Measurements from ENCODE around the gene FXYD1.

The FXYD1 gene

GRCh38 chr19:35167251-35168119 lies 28.9 kb downstream of the FXYD1 start:
- H3K4me1 ChIP-seq (ENCODE audit: low read length): peaks cover 17% of the 10 kb centered on the region
- peak overlapping the region; percentile 19; the same call in 1 of the 2 replicates for H3K9ac ChIP-seq (ENCODE audit: low read length)
- H3K36me3 ChIP-seq (replicated peaks; ENCODE audit: low read depth, low read length): peaks cover 52% of the 10 kb centered on the region
- no peaks in the 10 kb centered on the region for H3K79me2 ChIP-seq (ENCODE audit: low read length)
- peak overlapping the region; percentile 48 for H3K4me2 ChIP-seq (ENCODE audit: low read length)
- no peak overlapping the region for H2AFZ ChIP-seq (ENCODE audit: low read depth, low read length)
- H4K20me1 ChIP-seq (ENCODE audit: insufficient read depth, low read length): no peaks in the 10 kb centered on the region
- H3K27me3 ChIP-seq (ENCODE audit: low read depth, low read length): no peaks in the 10 kb centered on the region
- peak overlapping the region; percentile 21; the same call in 1 of the 2 replicates for H3K4me3 ChIP-seq (ENCODE audit: low read length)
- TF ChIP-seq CTCF (IDR thresholded peaks at IDR 0.05; ENCODE audit: low read depth, low read length) (no peak), EZH2phosphoT487 (IDR thresholded peaks at IDR 0.05; ENCODE audit: low read depth) (no peak)
- peaks cover 31% of the 10 kb centered on the region for H3K9me3 ChIP-seq (ENCODE audit: insufficient read depth, low read length)
- H3K27ac ChIP-seq (ENCODE audit: low read length): peak overlapping the region; percentile 82

- Histone ChIP-seq H3K9ac (ENCODE audit: low read length) (no peak overlapping the region), H3K9me3 (ENCODE audit: insufficient read depth, low read length) (peaks cover 28% of the 10 kb centered on the region), H2AFZ (ENCODE audit: low read depth, low read length) (no peak overlapping the region), H3K27ac (ENCODE audit: low read length) (no peak overlapping the region), H4K20me1 (ENCODE audit: insufficient read depth, low read length) (no peaks in the 10 kb centered on the region), H3K4me2 (ENCODE audit: low read length) (no peak overlapping the region), H3K4me3 (ENCODE audit: low read length) (no peak overlapping the region), H3K36me3 (replicated peaks; ENCODE audit: low read depth, low read length) (peaks cover 46% of the 10 kb centered on the region), H3K27me3 (ENCODE audit: low read depth, low read length) (no peaks in the 10 kb centered on the region), H3K4me1 (ENCODE audit: low read length) (peaks cover 17% of the 10 kb centered on the region), H3K79me2 (ENCODE audit: low read length) (no peaks in the 10 kb centered on the region)
- TF ChIP-seq EZH2phosphoT487 (IDR thresholded peaks at IDR 0.05; ENCODE audit: low read depth) (no peak), CTCF (IDR thresholded peaks at IDR 0.05; ENCODE audit: low read depth, low read length) (no peak)
Measured at GRCh38 chr19:35168196-35168595, 29.6 kb downstream of the FXYD1 start.

GRCh38 chr19:35169221-35169995 lies 30.8 kb downstream of the FXYD1 start:
- Histone ChIP-seq H3K36me3 (replicated peaks; ENCODE audit: low read depth, low read length) (peaks cover 36% of the 10 kb centered on the region), H3K79me2 (ENCODE audit: low read length) (no peaks in the 10 kb centered on the region), H3K4me2 (ENCODE audit: low read length) (no peak overlapping the region), H3K9me3 (ENCODE audit: insufficient read depth, low read length) (peaks cover 24% of the 10 kb centered on the region), H4K20me1 (ENCODE audit: insufficient read depth, low read length) (no peaks in the 10 kb centered on the region), H3K27me3 (ENCODE audit: low read depth, low read length) (no peaks in the 10 kb centered on the region), H3K27ac (ENCODE audit: low read length) (no peak overlapping the region), H3K4me1 (ENCODE audit: low read length) (peaks cover 17% of the 10 kb centered on the region), H3K4me3 (ENCODE audit: low read length) (no peak overlapping the region), H3K9ac (ENCODE audit: low read length) (no peak overlapping the region), H2AFZ (ENCODE audit: low read depth, low read length) (no peak overlapping the region)
- TF ChIP-seq EZH2phosphoT487 (IDR thresholded peaks at IDR 0.05; ENCODE audit: low read depth) (no peak), CTCF (IDR thresholded peaks at IDR 0.05; ENCODE audit: low read depth, low read length) (no peak)

All from OCI-LY3 (cell line).